Urothelium cell line (cell line): ENCODE measurements around the gene OR2B2.

ENCODE experiments used
- DNase-seq: peaks from one replicate; pipeline ENCODE4 v3.0.0; 2011; ENCODE audit warnings: low spot score, mixed read lengths
- FAIRE-seq: peaks from 2 replicates; lab custom pipeline; 2011; peaks lifted over from hg19 to GRCh38; lab: Jason Lieb, UNC

OR2B2 gene

DNA sequence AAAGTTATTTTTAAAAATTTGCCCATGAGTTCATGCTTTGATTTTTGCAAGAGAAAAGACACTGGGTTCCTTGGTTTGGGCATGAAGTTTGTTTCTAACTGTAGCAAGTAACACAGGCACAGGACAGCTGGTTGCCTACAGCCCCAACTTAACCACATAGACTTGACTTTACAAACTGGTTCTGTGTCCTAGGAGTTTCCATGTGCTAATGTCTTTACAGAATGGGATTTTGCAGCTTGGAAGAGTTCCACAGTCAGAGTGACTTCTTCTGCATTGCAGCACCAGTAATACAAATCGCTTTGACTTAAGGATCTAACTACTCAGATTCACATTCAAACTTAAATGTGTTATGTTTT lies 44.3 kb downstream of the OR2B2 start:
- no peak for FAIRE-seq
- DNase-seq: no peak

- no peak for DNase-seq
Measured at GRCh38 chr6:27867051-27867944, 44.9 kb downstream of the OR2B2 start.

DNA sequence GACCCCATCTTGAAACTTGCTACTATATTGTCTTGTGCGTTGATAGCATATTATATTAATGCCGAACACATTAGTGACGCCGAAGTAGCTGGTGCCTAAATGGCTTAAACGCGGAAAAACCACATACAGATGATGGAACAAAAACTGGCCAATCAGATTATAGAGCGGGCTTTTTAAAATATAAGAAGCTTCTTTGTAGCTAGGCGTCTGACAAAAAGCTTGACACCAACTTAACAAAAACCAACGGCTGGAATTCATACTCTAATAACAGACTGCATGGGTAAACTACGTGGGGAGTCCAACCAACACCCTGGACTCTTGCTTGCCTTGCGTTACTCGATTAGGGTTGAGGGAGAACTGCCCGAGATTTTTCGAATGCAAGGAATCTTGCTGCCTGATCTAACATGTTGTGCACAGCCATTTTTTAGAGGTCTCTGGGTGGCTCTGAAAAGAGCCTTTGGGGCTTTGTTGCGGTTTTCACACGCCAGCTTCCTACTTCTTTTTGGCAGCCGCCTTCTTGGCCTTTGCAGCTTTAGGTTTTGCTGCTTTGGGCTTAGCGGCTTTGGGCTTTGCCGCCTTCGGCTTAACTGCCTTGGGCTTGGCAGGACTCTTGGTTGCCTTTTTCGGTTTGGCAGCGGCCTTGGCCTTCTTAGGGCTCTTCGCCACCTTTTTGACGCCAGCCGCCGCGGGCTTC lies 45.7 kb downstream of the OR2B2 start:
- no peak for FAIRE-seq
- DNase-seq: no peak

More at GRCh38 chr6:27867051-27867944, 44.9 kb downstream of the OR2B2 start:
- no peak for FAIRE-seq

- FAIRE-seq: no peak
- no peak for DNase-seq
Measured at GRCh38 chr6:27865850-27866356, 46.3 kb downstream of the OR2B2 start.

DNA sequence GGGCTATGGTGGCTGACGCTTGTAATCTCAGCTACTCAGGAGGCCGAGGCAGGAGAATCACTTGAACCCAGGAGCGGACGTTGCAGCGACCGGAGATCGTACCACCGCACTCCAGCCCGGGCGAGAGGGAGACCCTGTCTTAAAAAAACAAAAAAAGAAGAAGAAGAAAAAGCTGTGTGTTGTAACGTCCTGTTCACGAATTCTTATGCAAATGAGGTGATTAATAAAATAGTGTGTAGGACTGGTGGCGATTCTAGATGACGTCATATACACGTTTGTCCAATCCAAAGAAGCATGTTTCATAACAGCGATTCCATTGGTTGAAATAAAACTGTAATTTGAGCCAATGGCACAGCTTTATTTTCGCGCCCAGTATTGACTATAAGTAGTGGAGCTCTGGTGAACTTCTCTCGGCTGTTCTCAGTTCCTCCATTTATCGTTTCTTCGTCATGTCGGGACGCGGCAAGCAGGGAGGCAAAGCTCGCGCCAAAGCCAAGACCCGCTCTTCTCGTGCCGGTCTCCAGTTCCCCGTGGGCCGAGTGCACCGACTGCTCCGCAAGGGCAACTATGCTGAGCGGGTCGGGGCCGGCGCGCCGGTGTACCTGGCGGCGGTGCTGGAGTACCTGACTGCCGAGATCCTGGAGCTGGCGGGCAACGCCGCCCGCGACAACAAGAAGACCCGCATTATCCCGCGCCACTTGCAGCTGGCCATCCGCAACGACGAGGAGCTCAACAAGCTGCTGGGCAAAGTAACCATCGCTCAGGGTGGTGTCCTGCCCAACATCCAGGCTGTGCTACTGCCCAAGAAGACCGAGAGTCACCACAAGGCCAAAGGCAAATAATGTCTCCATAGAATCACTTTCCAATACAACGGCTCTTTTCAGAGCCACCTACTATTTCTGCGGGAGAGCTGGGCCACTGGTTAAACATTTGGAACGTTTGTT lies 47.0 kb downstream of the OR2B2 start:
- FAIRE-seq (no peak), DNase-seq (no peak)

GRCh38 chr6:27863962-27864905 lies 48.0 kb downstream of the OR2B2 start:
- DNase-seq: no peak
- FAIRE-seq: no peak

- no peak for FAIRE-seq
- DNase-seq: no peak
Measured at GRCh38 chr6:27862396-27863066, 49.7 kb downstream of the OR2B2 start.

DNA sequence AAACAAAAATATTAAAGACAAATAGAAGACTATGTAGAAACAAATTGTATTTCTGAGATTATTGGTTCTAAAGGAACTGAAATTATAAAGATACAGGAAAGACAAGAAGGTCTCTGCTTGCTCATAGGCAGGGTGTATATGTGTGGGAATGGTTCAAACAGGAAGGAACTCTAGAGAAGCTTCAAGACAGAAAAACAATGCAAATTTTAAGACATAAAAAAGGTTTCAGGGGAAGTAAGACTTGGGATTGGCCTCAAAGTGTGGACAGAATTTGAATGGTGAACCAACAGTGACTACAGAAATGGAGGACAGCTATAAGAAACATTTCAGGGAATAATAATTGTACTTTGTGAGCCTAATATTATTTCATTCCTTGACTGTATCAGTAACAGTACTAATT lies 50.3 kb downstream of the OR2B2 start:
- DNase-seq (no peak), FAIRE-seq (no peak)

- FAIRE-seq (no peak), DNase-seq (no peak)
Measured at GRCh38 chr6:27861276-27861840, 50.8 kb downstream of the OR2B2 start.
